HepG2 (cell line): ENCODE measurements around the gene ZNF740. TPM values are rescaled to one million over a fixed set of nuclear protein-coding genes. Genes with fewer than 3 reads are reported as not detected.

Source experiments
- DDIT3 ChIP-seq: sonication (generic); formaldehyde crosslinking; IDR thresholded peaks from 2 replicates; pipeline ENCODE4 v1.4.0; 2020; ENCODE audit warnings: mild to moderate bottlenecking, missing genetic modification reagents
- FOXP1 ChIP-seq, 2 experiments: fragments of 450-650 bp in 1 of 2; IDR thresholded peaks; 2 replicates each; pipeline ENCODE4 v1.6.1; 2017 to 2018; ENCODE audit warnings: antibody characterized with exemption in 1 of 2
- PAF1 ChIP-seq: IDR thresholded peaks from 2 replicates; pipeline ENCODE4 v1.6.1; 2016; ENCODE audit warnings: missing genetic modification reagents, missing compliant biosample characterization
- PAX8 ChIP-seq: sonication (generic); formaldehyde crosslinking; IDR thresholded peaks from 2 replicates; pipeline ENCODE4 v1.8.0; 2022; ENCODE audit warnings: mild to moderate bottlenecking, missing genetic modification reagents, borderline replicate concordance
- ZFYVE20 ChIP-seq: sonication (generic); formaldehyde crosslinking; IDR thresholded peaks from 2 replicates; pipeline ENCODE4 v1.8.0; 2023; ENCODE audit warnings: low read depth, mild to moderate bottlenecking, moderate library complexity, missing genetic modification reagents, borderline replicate concordance
- ZNF318 ChIP-seq: sonication (generic); formaldehyde crosslinking; IDR thresholded peaks from 2 replicates; pipeline ENCODE4 v1.4.0; 2020; ENCODE audit warnings: mild to moderate bottlenecking, missing genetic modification reagents
- ZNF782 ChIP-seq: sonication (generic); formaldehyde crosslinking; IDR thresholded peaks from 2 replicates; pipeline ENCODE4 v1.4.0; 2020; ENCODE audit warnings: missing genetic modification reagents, mild to moderate bottlenecking, borderline replicate concordance
- polyA plus RNA-seq, 8 experiments: library from polyadenylated mRNA; depleted of rRNA in 3 of 8; stranded (reverse) in 7 of 8; unstranded in 1 of 8; fragments of >200 nt; fragmentation: Illumina TruSeq in 4 of 8; extraction: Trizol in 4 of 8; gene quantifications; 2 replicates each; pipeline versions ENCODE4 v1.2.1 to v1.2.3, GENCODE V29; 2011 to 2016; ENCODE audit warnings: low read depth in 4 of 8, missing spikeins in 1 of 8, mixed read lengths in 1 of 8; ENCODE audit not compliant: insufficient read depth in 1 of 8
- total RNA-seq, 5 experiments: library from RNA; depleted of rRNA; stranded (reverse); fragments of >200 nt; fragmentation: Illumina TruSeq; extraction: Trizol; gene quantifications; 2 replicates each; pipeline ENCODE4 v1.2.3, GENCODE V29; 2016; ENCODE audit warnings: low read depth in 1 of 5
- TF ChIP-seq, protein P1 (sequence below): IDR thresholded peaks from 2 replicates; pipeline ENCODE4 v1.6.1; 2016; ENCODE audit warnings: missing biosample characterization, missing genetic modification reagents, low read depth

Gene ZNF740
- total and polyA plus RNA-seq, 2 of the 13 experiments (the other 11 are each of a cell fraction or from before 2014, with no cell fraction given), result 16.9 to 19.0 TPM

- TF ChIP-seq PAF1 (CRISPR knock-in tag) (no peak), ZFYVE20 (CRISPR knock-in tag) (no peak), DDIT3 (CRISPR knock-in tag) (no peak), FOXP1 (IDR thresholded peaks at IDR 0.05) (no peak), FOXP1 (CRISPR knock-in tag; IDR thresholded peaks at IDR 0.05) (no peak), ZNF782 (0 out of 2 replicates have a peak, but pooled peaks have one; percentile 29), PAX8 (CRISPR knock-in tag) (no peak), ZNF318 (CRISPR knock-in tag) (no peak)
- TF ChIP-seq, protein P1, sequence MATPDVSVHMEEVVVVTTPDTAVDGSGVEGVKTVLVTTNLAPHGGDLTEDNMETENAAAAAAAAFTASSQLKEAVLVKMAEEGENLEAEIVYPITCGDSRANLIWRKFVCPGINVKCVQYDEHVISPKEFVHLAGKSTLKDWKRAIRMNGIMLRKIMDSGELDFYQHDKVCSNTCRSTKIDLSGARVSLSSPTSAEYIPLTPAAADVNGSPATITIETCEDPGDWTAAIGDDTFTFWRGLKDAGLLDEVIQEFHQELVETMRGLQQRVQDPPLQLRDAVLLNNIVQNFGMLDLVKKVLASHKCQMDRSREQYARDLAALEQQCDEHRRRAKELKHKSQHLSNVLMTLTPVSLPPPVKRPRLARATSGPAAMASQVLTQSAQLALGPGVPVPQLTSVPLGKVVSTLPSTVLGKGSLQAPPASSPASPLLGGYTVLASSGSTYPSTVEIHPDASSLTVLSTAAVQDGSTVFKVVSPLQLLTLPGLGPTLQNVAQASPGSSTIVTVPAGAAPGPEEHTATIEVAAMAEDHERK, result no peak
- TF ChIP-seq, all 625 proteins: peak for 3
These were observed 1.4 kb downstream of the ZNF740 start (continued) for GRCh38 chr12:53181935-53182334.
